Upper lobe of left lung (tissue), 6 donors: ENCODE data around the gene ABHD1. TPM values are rescaled to one million over a fixed set of nuclear protein-coding genes. Genes with fewer than 3 reads are reported as not detected.

Experiments used
- ATAC-seq, 2 donors: fragments of 200-7000 bp; cut with Tn5 transposase; one replicate each; pipeline ENCODE4 v1.9.1; 2022; ENCODE audit warnings: mild to moderate bottlenecking in 2 of 2, moderate library complexity in 2 of 2; ENCODE audit not compliant: low FRiP score in 2 of 2
- DNase-seq, 2 donors: peaks; one replicate each; pipeline ENCODE4 v3.0.0-alpha.2; 2019 to 2020
- H3K27ac ChIP-seq, 4 donors: fragments of 200-600 bp; sonication (generic); one replicate each; pipeline ENCODE4 v1.5.1; 2016 to 2019
- H3K27me3 ChIP-seq, 4 donors: fragments of 200-600 bp; sonication (generic); one replicate each; pipeline ENCODE4 v1.5.1; 2017 to 2019
- H3K36me3 ChIP-seq, 4 donors: fragments of 200-600 bp; sonication (generic); one replicate each; pipeline ENCODE4 v1.5.1; 2016 to 2019
- H3K4me1 ChIP-seq, 4 donors: fragments of 200-600 bp; sonication (generic); one replicate each; pipeline ENCODE4 v1.5.1; 2018 to 2019
- H3K4me3 ChIP-seq, 4 donors: fragments of 200-600 bp; sonication (generic); one replicate each; pipeline ENCODE4 v1.5.1; 2017 to 2019; ENCODE audit warnings: mild to moderate bottlenecking in 2 of 4, moderate library complexity in 1 of 4
- H3K9me3 ChIP-seq, 4 donors: fragments of 200-600 bp; sonication (generic); one replicate each; pipeline ENCODE4 v1.5.1; 2018 to 2019
- EP300 ChIP-seq, 4 donors: sonication (generic); formaldehyde crosslinking; IDR thresholded peaks; one replicate each; pipeline ENCODE4 v1.5.1; 2017; ENCODE audit warnings: antibody characterized with exemption in 4 of 4, control low read depth in 2 of 4
- POLR2A ChIP-seq, 4 donors: fragments of 450-650 bp; IDR thresholded peaks; one replicate each; pipeline ENCODE4 v1.5.1; 2016 to 2017; ENCODE audit warnings: antibody characterized with exemption in 4 of 4, mild to moderate bottlenecking in 2 of 4
- POLR2AphosphoS5 ChIP-seq, 2 donors: sonication (generic); formaldehyde crosslinking; IDR thresholded peaks; one replicate each; pipeline ENCODE4 v1.5.1; 2017; ENCODE audit warnings: antibody characterized with exemption in 2 of 2
- WGBS, 2 donors: methylation state at CpG; one replicate each; pipeline ENCODE4 v1.1.5; 2017 to 2018; 5-methylcytosine and 5-hydroxymethylcytosine counted together
- total RNA-seq, 6 donors: library from RNA; depleted of rRNA in 4 of 6; stranded (reverse); fragments of >200 nt in 4 of 6; gene quantifications; one replicate each; pipeline versions ENCODE4 v1.1.0 to v1.2.1, GENCODE V29; 2016 to 2021
- TF ChIP-seq, protein P1 (sequence below), 6 experiments: fragments of 450-650 bp in 4 of 6; fragments of 200-600 bp in 2 of 6; sonication (generic) in 2 of 6; IDR thresholded peaks; one replicate each; pipeline ENCODE4 v1.5.1; 2016 to 2019; ENCODE audit warnings: antibody characterized with exemption in 6 of 6
- donor health status: DM: no; HTN: no; CAD: no; lungs with moderate emphysema.
- donor health status: DM: no; HTN: yes; CAD: no; lungs with severe emphysema.

ABHD1 gene
- total RNA-seq, 6 donors from 2014 or later, result 0.10 to 0.30 (median 0.11) TPM; not detected in 3

- Histone ChIP-seq H3K9me3 (no peaks in the 10 kb centered on the region), H3K36me3 (no peaks in the 10 kb centered on the region), H3K4me1 (no peaks in the 10 kb centered on the region), H3K4me3 (no peak overlapping the region), H3K27ac (no peak overlapping the region), H3K27me3 (no peaks in the 10 kb centered on the region)
- ATAC-seq, result no peak
- DNase-seq, result no peak
- 83% methylated on average over 6 of the region's 6 CpGs; no CpG with 5 or more reads in 1 of the 2 donors for WGBS, 2 donors
- no peak for TF ChIP-seq EP300 (IDR thresholded peaks at IDR 0.05)
- TF ChIP-seq, protein P1, sequence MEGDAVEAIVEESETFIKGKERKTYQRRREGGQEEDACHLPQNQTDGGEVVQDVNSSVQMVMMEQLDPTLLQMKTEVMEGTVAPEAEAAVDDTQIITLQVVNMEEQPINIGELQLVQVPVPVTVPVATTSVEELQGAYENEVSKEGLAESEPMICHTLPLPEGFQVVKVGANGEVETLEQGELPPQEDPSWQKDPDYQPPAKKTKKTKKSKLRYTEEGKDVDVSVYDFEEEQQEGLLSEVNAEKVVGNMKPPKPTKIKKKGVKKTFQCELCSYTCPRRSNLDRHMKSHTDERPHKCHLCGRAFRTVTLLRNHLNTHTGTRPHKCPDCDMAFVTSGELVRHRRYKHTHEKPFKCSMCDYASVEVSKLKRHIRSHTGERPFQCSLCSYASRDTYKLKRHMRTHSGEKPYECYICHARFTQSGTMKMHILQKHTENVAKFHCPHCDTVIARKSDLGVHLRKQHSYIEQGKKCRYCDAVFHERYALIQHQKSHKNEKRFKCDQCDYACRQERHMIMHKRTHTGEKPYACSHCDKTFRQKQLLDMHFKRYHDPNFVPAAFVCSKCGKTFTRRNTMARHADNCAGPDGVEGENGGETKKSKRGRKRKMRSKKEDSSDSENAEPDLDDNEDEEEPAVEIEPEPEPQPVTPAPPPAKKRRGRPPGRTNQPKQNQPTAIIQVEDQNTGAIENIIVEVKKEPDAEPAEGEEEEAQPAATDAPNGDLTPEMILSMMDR (IDR thresholded peaks at IDR 0.05), result no peak
- TF ChIP-seq POLR2A (IDR thresholded peaks at IDR 0.05), result no peak
- TF ChIP-seq POLR2AphosphoS5 (IDR thresholded peaks at IDR 0.05), result no peak
These were observed 35.7 kb downstream of the ABHD1 start for GRCh38 chr2:27159271-27159670.

GRCh38 chr2:27160191-27160590 is 36.6 kb downstream of the ABHD1 start:
- Histone ChIP-seq H3K27me3 (no peaks in the 10 kb centered on the region), H3K36me3 (no peaks in the 10 kb centered on the region), H3K4me3 (no peak overlapping the region), H3K4me1 (no peaks in the 10 kb centered on the region), H3K9me3 (no peaks in the 10 kb centered on the region), H3K27ac (no peak overlapping the region)
- TF ChIP-seq POLR2A (IDR thresholded peaks at IDR 0.05), result no peak
- TF ChIP-seq EP300 (IDR thresholded peaks at IDR 0.05), result no peak
- TF ChIP-seq, protein P1 (IDR thresholded peaks at IDR 0.05), result no peak
- TF ChIP-seq POLR2AphosphoS5 (IDR thresholded peaks at IDR 0.05), result no peak
- ATAC-seq (no peak), DNase-seq (no peak)
- WGBS, 2 donors, result 78 to 83% methylated on average over 9 of the region's 9 CpGs

GRCh38 chr2:27162151-27163121 is 38.8 kb downstream of the ABHD1 start:
- Histone ChIP-seq H3K4me3 (no peak overlapping the region), H3K4me1 (no peaks in the 10 kb centered on the region), H3K27me3 (no peaks in the 10 kb centered on the region), H3K27ac (no peak overlapping the region), H3K9me3 (no peaks in the 10 kb centered on the region), H3K36me3 (no peaks in the 10 kb centered on the region)
- DNase-seq (no peak), ATAC-seq (no peak)
- WGBS, 2 donors, result 84 to 88% methylated on average over 11 to 15 of the region's 15 CpGs
- TF ChIP-seq, protein P1 (IDR thresholded peaks at IDR 0.05), result no peak
- TF ChIP-seq EP300 (IDR thresholded peaks at IDR 0.05) (no peak), POLR2AphosphoS5 (IDR thresholded peaks at IDR 0.05) (no peak), POLR2A (IDR thresholded peaks at IDR 0.05) (no peak)

- Histone ChIP-seq H3K36me3 (no peaks in the 10 kb centered on the region), H3K4me3 (no peak overlapping the region), H3K9me3 (no peaks in the 10 kb centered on the region), H3K4me1 (peaks cover 0 to 6% (median 3%) of the 10 kb centered on the region in 4 donors), H3K27me3 (no peaks in the 10 kb centered on the region), H3K27ac (no peak overlapping the region)
- 81 to 85% methylated on average over 8 of the region's 8 CpGs for WGBS, 2 donors
- ATAC-seq (no peak), DNase-seq (no peak)
- TF ChIP-seq, protein P1 (IDR thresholded peaks at IDR 0.05), result no peak
- TF ChIP-seq POLR2A (IDR thresholded peaks at IDR 0.05) (no peak), EP300 (IDR thresholded peaks at IDR 0.05) (no peak), POLR2AphosphoS5 (IDR thresholded peaks at IDR 0.05) (no peak)
These were observed 41.5 kb downstream of the ABHD1 start for GRCh38 chr2:27164960-27165763.
